HG03159 (cell line): ENCODE data around the gene ANKS1A.
"Not testable (repeated sequence)": the region's sequence is repeated elsewhere in the genome, so short reads cannot be mapped to it uniquely, and the experiment has no call there.

Experiments used
- ATAC-seq: cut with Tn5 transposase; IDR thresholded peaks from one replicate; pipeline ENCODE4 v1.9.1; 2021; ENCODE audit warnings: mild to moderate bottlenecking, moderate library complexity; ENCODE audit not compliant: unreplicated experiment

Gene ANKS1A

GRCh38 chr6:34985236-34985635, 96.2 kb downstream of the ANKS1A start:
- no peak for ATAC-seq

- no peak for ATAC-seq
Observed at GRCh38 chr6:34986845-34987246, 97.8 kb downstream of the ANKS1A start.

GRCh38 chr6:34987506-34987905, 98.5 kb downstream of the ANKS1A start:
- no peak for ATAC-seq

GRCh38 chr6:34990971-34991560, 102.0 kb downstream of the ANKS1A start:
- no peak for ATAC-seq

- ATAC-seq: no peak
Observed at GRCh38 chr6:34992376-34992775, 103.3 kb downstream of the ANKS1A start.

GRCh38 chr6:34993213-34993612, 104.2 kb downstream of the ANKS1A start:
- no peak for ATAC-seq

- no peak for ATAC-seq
Observed at GRCh38 chr6:34994693-34995092, 105.6 kb downstream of the ANKS1A start.

- not testable (repeated sequence) for ATAC-seq
Observed at GRCh38 chr6:34998417-34998816, 109.4 kb downstream of the ANKS1A start.

- not testable (repeated sequence) for ATAC-seq
Observed at GRCh38 chr6:34999153-34999552, 110.1 kb downstream of the ANKS1A start.

GRCh38 chr6:34999962-35000361, 110.9 kb downstream of the ANKS1A start:
- ATAC-seq: not testable (repeated sequence)

GRCh38 chr6:35001349-35001748, 112.3 kb downstream of the ANKS1A start:
- ATAC-seq: not testable (repeated sequence)

- ATAC-seq: not testable (repeated sequence)
Observed at GRCh38 chr6:35003886-35004530, 115.0 kb downstream of the ANKS1A start.

GRCh38 chr6:35007016-35007415, 118.0 kb downstream of the ANKS1A start:
- ATAC-seq: no peak

GRCh38 chr6:35008858-35009257, 119.8 kb downstream of the ANKS1A start:
- no peak for ATAC-seq

- no peak for ATAC-seq
Observed at GRCh38 chr6:35011096-35012041, 122.3 kb downstream of the ANKS1A start.

GRCh38 chr6:35013701-35014100, 124.6 kb downstream of the ANKS1A start:
- no peak for ATAC-seq

GRCh38 chr6:35014341-35014740, 125.3 kb downstream of the ANKS1A start:
- ATAC-seq: no peak

- ATAC-seq: no peak
Observed at GRCh38 chr6:35014786-35015185, 125.7 kb downstream of the ANKS1A start.

- ATAC-seq: no peak
Observed at GRCh38 chr6:35015476-35015875, 126.4 kb downstream of the ANKS1A start.

- no peak for ATAC-seq
Observed at GRCh38 chr6:35015996-35016395, 126.9 kb downstream of the ANKS1A start.

- no peak for ATAC-seq
Observed at GRCh38 chr6:35016502-35017321, 127.7 kb downstream of the ANKS1A start.
